Dedifferentiated amniotic fluid mesenchymal stem cell (primary cell): ENCODE data around the gene A2M.

Experiments used
- DNase-seq: peaks from one replicate; pipeline ENCODE4 v3.0.0-alpha.2; 2016; ENCODE audit errors: extremely low spot score

Gene A2M

GRCh38 chr12:9073076-9073475 lies 42.6 kb downstream of the A2M start:
- DNase-seq: no peak

GRCh38 chr12:9072481-9073038 lies 43.2 kb downstream of the A2M start:
- DNase-seq: no peak

GRCh38 chr12:9071969-9072368 lies 43.8 kb downstream of the A2M start:
- no peak for DNase-seq

- no peak for DNase-seq
Measured at GRCh38 chr12:9071518-9071917, 44.2 kb downstream of the A2M start.

- DNase-seq: no peak
Measured at GRCh38 chr12:9070351-9070750, 45.4 kb downstream of the A2M start.

- DNase-seq: no peak
Measured at GRCh38 chr12:9068600-9068999, 47.1 kb downstream of the A2M start.

- no peak for DNase-seq
Measured at GRCh38 chr12:9068086-9068485, 47.6 kb downstream of the A2M start.

- no peak for DNase-seq
Measured at GRCh38 chr12:9066755-9067423, 48.8 kb downstream of the A2M start.

- no peak for DNase-seq
Measured at GRCh38 chr12:9066183-9066623, 49.5 kb downstream of the A2M start.

- no peak for DNase-seq
Measured at GRCh38 chr12:9065607-9065856, 50.2 kb downstream of the A2M start.

GRCh38 chr12:9064815-9065606 lies 50.7 kb downstream of the A2M start:
- DNase-seq: no peak

- DNase-seq: peak; percentile 39
Measured at GRCh38 chr12:9064201-9064814, 51.4 kb downstream of the A2M start.

GRCh38 chr12:9052610-9053009 lies 63.1 kb downstream of the A2M start:
- DNase-seq: no peak

- DNase-seq: no peak
Measured at GRCh38 chr12:9051158-9051550, 64.6 kb downstream of the A2M start.

GRCh38 chr12:9050521-9051157 lies 65.1 kb downstream of the A2M start:
- DNase-seq: no peak

GRCh38 chr12:9049520-9050133 lies 66.1 kb downstream of the A2M start:
- peak; percentile 85 for DNase-seq

GRCh38 chr12:9048930-9049329 lies 66.8 kb downstream of the A2M start:
- no peak for DNase-seq

GRCh38 chr12:9047105-9047504 lies 68.6 kb downstream of the A2M start:
- no peak for DNase-seq

GRCh38 chr12:9043766-9044165 lies 72.0 kb downstream of the A2M start:
- no peak for DNase-seq

GRCh38 chr12:9041321-9041720 lies 74.4 kb downstream of the A2M start:
- no peak for DNase-seq

- DNase-seq: no peak
Measured at GRCh38 chr12:9040484-9041186, 75.1 kb downstream of the A2M start.
